Fibroblast of skin of left quadriceps (primary cell): ENCODE measurements around the gene MOB3B.
"Not testable (repeated sequence)": the region's sequence is repeated elsewhere in the genome, so short reads cannot be mapped to it uniquely, and the experiment has no call there.

ENCODE experiments used
- DNase-seq, 2 experiments: peaks; one replicate each; pipeline ENCODE4 v3.0.0-alpha.2; 2013; ENCODE audit warnings: low read depth in 2 of 2

The MOB3B gene

DNA sequence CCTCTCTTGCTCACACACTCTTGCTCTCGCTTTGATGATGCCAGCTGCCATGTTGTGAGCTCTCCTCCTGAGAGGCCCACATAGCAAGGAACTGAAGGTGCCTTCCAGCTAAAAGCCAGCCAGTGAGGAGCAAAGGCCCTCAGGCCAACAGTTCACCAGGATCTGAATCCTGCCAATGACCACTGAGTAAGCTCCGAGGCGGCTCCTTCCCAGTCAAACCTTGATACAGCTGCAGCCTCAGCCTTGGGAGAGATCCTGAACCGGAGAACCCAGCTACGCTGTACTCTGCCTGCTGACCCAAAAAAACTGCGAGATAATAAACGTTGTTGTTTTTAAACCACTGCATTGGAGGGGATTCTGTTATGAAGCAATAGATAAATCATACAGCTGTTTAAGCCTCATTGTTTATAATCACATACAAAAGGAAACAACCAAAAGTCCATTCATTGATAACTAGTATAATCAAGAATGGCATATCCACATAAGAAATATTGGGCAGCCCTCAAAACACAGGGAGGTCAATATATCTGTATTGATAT, 54.5 kb downstream of the MOB3B start:
- DNase-seq = no peak

DNA sequence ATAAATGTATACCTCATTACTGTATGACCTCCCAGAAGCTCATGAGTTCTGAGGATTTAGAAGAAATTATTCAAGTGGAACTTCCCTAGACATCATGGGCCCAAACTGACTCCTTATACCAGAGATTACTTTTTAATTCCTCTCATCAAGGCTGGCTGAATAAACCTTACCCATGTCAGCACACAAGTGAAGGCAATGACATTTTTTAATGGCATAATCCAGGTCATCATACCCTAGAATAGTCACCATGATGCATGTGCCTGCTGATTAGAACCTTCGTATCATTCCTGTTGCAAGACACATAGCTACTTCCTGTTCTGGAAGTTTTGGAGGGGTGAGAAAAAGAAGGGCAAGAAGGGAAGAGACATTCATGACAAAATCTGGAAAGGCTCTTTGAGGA, 55.3 kb downstream of the MOB3B start:
- DNase-seq = no peak

DNA sequence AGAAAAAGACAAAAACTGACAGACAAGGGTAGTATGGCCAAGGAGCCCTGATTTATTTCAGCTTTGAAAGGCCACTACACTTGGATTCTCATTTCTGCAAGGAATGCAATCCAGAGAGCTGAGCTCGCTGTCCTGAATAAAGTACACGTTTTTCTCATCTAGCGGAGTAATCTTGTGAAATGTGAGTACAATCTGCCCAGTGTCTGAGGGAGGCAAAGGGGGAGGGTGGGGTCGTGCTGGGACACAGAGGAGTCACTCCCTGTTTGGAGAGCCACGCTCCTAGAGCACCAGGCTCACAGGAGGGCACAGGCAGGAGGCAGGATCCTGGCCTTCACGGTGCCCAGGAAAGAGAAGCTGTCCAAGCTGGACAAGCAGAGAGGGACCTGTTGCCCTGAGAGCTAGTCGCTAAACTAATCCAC, 56.5 kb downstream of the MOB3B start:
- peak; percentile 35 to 38 for DNase-seq

DNA sequence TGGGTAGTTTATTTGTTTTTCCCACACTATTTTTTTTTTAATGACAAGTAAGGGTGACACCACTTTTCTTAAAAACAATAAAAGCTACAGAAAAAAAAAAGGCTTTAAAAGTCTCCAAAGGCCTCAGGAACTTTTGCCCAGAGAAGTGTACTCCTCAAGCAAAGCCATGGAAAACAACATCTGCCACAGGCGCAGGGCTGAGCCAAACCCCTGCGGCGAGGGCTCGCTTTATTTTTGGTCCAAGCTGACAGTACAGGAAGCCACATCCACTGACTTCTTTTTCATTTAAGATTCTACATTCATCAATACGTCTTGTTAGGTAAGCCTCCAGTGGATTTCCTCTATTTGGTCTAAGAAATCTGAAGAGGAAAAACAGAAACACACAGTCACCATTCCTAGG, 57.4 kb downstream of the MOB3B start:
- no peak for DNase-seq

DNA sequence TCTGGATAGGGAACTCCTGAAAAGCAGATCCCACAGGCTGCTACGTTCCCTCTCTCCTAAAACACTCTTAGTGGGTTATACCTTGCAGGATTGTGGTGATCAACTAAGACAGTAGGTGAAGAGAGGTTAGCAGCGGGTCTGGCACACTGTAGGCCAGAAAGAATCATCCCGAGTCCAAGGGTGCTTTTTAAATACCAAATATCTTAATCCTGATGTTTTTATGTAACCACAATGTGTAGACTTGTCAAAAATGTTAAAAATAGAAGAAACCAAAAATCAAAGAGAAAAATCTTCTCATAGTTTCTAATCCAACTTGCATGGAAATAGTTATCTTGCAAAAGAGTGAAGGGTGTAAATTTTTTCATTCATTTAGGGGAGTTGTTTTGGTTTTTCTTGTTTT, 57.8 kb downstream of the MOB3B start:
- no peak for DNase-seq

DNA sequence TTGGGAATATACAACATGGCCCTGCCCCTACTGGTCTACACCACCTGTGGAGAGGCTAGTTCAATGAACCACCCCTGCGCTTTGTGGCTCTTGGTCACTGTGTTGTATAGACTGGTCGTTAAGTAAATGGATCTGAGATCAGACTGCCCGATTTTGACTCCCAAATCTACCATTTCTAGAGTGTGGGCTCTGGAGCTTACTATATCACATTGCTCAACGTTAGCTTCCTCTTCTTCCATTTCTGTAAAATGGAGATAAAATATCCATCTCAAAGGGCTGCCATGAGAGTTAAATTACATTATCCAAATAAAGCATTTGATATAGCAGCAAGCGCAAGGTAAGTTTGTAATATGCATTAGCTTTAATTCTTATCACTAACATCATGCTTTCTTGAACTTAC, 58.2 kb downstream of the MOB3B start:
- no peak for DNase-seq

DNA sequence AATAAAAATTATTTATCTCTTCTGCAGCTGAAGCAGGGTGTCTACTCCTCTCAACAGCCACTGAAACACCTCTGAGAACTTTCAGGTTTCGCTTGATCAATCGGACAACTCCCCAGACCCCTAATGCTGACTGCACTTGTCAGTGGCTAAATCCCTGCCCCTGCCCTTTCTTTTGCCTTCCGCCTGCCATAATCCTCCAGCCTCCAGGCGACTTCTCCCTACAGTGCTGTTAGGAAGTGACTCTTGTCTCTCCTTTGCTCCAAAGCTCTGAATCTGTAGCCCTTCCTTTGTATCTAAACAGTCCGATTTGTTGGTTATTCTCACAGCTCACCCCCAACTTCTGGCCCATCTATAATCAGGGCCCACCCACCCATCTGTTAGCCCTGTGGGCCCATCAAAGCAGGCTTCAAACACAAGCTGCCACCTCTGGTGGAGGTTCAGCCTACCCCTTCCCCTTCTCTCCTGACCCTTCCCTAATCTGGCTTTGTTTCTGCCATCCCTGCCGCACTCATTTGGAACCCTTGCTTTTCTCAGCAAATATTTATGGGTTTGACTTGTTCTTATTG, 59.2 kb downstream of the MOB3B start:
- DNase-seq = no peak

DNA sequence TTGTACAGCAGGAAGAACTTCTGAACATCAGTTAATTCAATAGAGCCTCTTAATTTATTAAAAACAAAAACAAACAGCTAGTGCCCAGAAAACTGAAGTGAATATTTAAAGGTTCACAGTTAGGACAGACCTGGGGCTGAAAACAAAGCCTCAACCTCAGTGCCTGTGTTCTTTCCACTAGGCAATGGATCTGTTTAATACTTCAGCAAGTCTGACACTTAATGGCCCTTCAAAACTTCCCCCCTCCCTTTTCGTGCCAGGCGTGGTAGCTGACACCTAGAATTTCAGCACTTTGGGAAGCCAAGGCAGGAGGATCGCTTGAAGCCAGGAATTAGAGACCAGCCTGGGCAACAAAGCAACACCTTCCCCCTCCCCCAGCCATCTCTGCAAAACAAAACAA, 60.1 kb downstream of the MOB3B start:
- no peak for DNase-seq

DNA sequence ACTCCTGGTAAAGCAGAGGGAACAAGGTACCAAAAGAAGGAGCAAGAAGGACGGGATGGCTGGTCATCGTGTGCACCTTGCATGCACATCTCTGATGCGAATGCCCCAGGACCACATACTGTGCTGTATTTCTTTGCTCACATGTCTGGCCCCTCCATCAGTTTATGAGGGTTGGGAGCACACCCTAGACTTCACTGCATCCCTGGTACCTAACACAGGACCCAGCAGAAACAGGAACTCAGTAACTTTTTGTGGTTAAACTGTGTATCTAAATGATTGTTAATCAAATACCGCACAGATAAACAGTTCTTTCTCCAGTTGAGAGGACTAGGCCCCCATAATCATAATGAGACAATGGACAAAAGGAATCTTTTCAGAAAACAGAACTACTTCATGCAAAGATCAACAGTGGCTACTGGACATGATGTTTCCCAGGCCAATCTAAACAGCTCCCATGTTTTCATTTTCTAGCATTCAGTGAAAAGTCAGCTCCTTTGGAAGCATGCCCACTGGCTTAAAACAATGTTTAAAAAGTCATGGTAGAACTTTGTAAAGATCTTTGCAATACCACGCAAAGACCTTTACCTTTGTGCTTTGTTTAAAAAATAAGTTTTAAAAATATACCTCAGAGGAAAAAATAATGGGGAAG, 61.0 kb downstream of the MOB3B start:
- DNase-seq = no peak

DNA sequence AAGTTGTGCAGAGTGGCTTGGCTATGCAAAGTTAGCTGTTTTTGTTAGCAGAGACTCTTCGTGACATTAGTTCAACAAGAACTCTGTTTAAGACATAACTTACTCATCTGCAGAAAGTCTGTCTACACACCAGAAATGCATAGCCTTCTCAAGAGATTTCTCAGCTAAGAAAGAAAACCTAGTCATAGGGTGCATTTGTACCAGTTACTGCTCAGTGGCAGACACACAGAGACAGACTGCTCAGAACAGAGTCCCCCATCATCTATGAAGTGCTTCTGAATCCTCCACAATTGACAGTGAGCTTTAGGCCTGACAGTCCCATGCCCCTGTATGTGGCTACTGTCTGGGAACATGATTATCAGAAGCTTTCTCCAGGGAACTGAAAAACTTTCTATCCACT, 61.6 kb downstream of the MOB3B start:
- no peak for DNase-seq

DNA sequence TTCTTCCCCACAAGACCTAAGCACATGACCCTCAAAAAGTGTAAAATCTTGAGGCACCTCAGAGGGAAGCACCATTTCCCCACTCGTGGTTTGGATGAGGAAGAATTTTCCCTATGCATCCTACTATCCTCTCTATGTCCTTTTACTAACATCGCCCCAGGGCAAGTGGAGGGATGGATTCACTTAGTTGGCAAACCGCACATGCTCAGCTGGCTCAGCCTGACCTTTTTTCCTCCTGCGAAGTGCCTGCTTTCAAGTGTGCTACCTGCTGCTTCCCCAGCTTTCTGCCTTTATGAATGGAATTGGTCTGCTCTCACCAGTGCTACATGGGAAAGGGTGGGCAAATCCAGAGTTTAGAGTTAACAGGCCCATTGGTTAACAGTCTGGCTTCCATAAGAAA, 62.1 kb downstream of the MOB3B start:
- no peak for DNase-seq

DNA sequence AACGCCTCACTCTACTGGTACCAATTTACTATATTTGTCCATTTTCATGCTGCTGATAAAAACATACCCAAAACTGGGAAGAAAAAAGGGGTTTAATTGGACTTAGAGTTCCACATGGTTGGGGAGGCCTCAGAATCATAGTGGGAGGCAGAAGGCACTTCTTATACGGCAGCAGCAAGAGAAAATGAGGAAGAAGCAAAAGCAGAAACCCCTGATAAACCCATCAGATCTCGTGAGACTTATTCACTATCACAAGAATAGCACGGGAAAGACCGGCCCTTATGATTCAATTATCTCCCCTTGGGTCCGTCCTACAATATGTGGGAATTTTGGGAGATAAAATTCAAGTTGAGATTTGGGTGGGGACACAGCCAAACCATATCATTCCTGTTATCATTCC, 63.1 kb downstream of the MOB3B start:
- DNase-seq = not testable (repeated sequence)

DNA sequence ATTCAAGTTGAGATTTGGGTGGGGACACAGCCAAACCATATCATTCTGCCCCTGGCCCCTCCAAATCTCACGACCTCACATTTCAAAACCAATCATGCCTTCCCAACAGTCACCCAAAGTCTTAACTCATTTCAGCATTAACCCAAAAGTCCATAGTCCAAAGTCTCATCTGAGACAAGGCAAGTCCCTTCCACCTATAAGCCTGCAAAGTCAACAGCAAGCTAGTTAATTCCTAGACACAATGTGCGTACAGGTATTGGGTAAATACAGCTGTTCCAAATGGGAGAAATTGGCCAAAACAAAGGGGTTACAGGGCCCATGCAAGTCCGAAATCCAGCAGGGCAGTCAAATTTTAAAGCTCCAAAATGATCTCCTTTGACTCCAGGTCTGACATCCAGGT, 64.7 kb downstream of the MOB3B start:
- DNase-seq = not testable (repeated sequence)

DNA sequence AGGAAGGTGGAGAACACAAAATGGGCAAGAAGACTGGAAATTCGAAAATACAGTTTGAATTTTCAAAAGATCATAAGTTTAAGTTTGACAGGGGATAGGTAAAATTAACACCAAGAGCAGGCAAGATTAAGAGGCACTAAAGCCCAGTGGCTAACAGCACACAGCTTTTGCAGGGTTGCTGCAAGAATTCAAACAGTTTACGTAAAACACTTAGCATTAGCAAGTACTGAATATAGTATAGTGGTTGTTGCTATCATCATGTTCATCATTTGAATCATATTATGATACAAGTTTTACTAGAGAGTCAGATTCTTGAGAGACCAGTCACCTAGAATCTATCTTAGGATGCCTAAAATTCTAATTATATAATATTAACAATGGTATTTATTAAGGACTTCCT, 66.8 kb downstream of the MOB3B start:
- DNase-seq = no peak

DNA sequence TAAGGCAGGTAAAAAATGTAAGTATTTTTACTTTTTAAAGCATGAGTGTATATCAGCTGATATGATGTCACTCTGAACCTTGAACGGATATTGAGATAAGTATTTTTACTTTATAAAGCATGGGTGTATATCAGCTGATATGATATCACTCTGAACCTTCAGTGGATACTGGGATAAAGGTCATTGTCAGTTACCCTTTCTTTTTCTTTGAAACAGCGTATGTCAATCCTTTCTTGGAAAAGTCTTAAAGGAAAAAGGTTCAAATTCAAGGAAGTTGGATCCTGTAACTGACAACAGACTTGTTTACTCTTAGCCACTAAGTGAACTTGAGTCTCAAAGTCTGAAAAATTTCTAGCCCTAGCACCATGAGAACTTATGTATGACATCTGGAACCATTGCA, 67.2 kb downstream of the MOB3B start:
- no peak for DNase-seq

DNA sequence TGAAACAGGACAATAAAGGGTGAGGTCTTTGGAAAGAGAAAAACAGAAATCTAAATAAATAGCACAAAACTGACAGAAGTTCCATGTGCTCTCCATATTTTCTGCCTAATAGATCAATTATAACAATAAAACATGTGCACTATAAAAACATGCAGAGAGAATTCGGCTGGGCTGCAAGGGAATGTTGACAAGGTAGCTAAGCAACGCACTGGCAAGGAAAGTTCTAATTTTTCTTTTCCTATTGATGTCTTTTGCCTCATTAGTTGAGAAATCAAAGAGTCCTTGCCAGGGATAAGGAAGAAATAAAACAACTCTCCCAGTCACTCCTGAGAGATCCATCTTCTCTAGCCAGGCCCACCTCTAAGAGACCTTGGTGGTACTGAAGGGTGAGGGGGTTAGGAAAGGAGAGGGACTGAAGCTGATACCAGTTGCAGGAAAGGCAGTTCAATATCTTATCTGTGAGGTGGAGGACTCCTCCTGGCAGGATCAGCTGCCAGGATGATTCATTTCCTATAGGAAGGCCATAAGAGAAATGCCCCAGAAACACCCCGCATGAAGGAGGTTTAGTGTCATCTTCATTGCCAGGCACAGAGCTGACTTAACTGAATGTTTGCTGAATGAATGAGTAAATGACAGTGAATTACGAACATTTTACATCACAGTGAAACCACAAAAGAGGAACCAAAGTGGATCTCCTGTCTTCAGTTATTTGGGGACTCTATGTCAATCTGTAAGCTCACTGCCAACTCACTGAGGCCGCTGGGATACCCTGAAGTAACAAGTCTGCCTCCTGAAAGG, 69.2 kb downstream of the MOB3B start:
- no peak for DNase-seq

DNA sequence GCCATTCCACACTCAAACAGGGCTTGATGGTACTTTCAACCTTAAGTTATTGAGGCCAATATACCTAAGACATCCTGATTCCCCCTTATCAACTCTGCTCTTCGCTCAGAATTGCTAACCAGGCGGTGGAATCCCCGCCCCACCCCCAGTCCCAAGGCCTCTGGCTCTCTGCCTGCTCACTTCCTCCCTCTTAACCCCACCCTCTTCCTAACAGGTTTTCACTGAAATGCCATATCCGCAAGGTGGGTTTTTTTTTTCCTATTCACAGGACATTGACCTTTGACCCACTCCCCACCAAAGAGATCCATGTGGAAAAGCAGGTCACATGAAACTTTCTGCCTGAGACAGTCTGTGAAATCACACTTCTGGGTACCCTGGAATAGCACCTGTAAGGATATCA, 72.2 kb downstream of the MOB3B start:
- no peak for DNase-seq

DNA sequence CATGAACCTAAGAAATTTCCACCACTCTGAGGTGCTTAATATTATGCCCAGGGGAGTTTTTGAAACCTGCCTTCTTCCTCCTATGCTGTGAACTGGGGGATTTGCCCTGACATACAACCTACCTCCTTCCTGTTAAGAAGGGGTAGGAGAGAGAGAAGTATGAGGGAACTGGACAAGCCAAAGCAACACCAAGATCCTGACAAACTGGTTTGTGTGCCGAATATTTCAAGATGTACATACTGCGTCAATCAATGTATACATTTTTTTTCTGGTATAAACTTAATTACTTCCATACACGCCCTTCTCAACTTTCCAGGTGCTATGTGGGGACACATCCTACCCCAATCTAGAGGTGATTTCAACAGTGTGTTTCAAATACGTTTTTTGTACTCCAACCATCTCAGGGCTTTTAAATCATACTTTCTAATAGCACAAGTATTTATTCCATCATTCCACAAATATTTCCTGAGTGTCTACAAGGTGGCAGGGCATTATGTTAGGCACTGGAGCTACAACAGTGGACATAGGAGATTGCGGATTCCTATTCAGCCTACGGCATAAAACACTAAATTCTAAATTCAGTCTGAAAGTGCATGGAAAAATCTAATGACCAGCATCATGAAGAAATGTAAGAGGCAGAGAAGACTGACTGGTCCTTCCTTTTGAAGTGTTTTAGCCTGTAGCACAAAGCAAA, 75.6 kb downstream of the MOB3B start:
- no peak for DNase-seq

DNA sequence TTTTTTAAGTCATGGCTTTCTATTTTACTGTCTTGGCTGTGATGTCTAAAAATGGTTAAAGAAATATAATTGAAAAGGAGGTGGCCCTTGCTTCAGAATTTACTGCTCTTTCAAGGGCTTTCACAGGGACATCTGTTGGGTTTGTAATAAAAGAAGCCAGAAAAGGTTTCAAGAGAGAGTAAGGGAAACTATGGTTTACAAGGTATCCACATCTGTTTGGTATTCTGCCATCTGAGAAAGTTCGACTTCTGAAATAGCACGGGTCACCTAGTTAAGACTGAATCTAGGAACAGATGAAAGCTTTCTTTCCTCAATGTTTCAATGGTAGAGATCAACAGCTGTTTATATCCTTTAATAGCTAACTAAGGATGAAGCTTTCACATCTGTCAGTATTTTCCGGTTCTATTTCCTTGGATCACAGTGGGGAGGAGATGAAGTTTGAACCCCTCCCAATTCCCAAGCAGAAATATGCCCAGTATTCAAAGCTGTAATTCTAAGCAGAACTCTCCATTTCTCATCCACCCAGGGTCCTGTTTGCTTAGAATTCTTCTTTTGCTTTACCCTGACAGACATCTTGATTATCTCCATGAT, 78.3 kb downstream of the MOB3B start:
- DNase-seq = no peak

DNA sequence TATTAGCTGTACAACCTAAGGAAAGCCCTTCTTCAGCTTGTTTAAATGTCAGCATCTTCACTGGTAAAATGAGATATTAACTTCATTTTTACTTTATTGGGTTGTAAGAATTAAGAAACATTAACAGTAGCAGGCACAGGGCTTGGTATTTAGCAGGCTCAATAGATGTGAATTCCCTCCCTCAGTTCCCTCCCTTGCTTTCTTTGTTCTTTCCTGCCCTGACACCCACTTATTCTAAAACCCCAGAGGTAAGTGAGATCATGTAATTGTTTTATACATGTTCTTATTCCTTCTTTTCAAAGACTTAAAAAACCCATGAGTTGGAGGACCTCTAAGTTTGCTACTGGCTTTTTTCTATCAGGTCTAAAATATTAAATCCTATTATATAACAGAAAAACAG, 78.9 kb downstream of the MOB3B start:
- no peak for DNase-seq

DNA sequence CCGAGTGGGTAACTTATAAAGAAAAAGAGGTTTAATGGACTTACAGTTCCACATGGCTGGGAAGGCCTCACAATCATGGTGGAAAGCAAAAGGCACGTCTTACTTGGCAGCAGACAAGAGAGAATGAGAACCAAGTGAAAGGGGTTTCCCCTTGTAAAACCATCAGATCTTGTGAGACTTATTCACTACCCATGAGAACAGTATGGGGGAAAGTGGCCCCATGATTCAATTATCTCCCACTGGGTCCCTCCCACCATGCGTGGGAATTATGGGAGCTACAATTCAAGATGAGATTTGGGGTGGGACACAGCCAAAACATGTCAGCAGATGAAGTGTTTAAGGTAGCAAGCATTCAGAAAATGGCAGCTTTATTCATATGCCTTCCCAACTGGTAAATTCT, 81.3 kb downstream of the MOB3B start:
- DNase-seq = not testable (repeated sequence)
